Gastroesophageal sphincter (tissue), 3 donors: ENCODE measurements around the gene SMPDL3A.

Source experiments
- EP300 ChIP-seq: sonication (generic); formaldehyde crosslinking; IDR thresholded peaks from one replicate; pipeline ENCODE4 v1.6.1; 2017; ENCODE audit warnings: antibody characterized with exemption, mild to moderate bottlenecking
- POLR2A ChIP-seq, 2 donors: fragments of 450-650 bp; IDR thresholded peaks; one replicate each; pipeline ENCODE4 v1.6.1; 2017; ENCODE audit warnings: antibody characterized with exemption in 2 of 2, mild to moderate bottlenecking in 2 of 2, moderate library complexity in 1 of 2
- TF ChIP-seq, protein P1 (sequence below), 4 experiments: fragments of 200-600 bp in 2 of 4; fragments of 450-650 bp in 2 of 4; sonication (generic) in 1 of 4; IDR thresholded peaks; one replicate each; pipeline ENCODE4 v1.5.1; 2017 to 2019; ENCODE audit warnings: antibody characterized with exemption in 4 of 4, mild to moderate bottlenecking in 2 of 4, moderate library complexity in 2 of 4

DNA sequence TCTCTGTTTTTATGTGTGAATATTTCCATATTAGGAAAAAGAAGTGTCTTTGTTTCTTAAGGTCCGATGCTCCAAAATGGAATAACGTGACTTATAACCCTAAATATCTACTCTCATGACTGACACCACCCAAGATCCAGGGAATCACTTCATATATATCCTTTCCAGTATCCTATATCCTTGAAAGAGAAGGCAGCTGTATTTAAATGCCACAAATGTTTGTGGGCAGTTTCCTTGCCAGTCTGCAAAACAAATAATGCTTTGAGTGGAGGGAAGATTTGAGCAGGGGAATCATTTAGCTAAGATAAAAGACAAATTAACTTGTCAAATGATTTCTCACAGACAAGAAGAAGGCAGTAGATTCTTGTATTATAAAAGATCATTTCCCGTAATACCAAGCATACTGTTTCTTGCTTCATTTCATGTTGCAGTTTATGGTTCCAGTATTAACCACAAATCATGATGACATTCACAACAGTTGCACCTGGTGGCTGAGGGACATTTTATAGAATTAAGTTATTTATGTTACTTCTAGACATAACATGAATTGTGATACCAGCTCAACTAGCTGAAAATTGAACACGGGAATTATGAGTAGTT is 39.5 kb upstream of the SMPDL3A start:
- TF ChIP-seq EP300 (no peak), POLR2A (IDR thresholded peaks at IDR 0.05) (no peak)
- TF ChIP-seq, protein P1, sequence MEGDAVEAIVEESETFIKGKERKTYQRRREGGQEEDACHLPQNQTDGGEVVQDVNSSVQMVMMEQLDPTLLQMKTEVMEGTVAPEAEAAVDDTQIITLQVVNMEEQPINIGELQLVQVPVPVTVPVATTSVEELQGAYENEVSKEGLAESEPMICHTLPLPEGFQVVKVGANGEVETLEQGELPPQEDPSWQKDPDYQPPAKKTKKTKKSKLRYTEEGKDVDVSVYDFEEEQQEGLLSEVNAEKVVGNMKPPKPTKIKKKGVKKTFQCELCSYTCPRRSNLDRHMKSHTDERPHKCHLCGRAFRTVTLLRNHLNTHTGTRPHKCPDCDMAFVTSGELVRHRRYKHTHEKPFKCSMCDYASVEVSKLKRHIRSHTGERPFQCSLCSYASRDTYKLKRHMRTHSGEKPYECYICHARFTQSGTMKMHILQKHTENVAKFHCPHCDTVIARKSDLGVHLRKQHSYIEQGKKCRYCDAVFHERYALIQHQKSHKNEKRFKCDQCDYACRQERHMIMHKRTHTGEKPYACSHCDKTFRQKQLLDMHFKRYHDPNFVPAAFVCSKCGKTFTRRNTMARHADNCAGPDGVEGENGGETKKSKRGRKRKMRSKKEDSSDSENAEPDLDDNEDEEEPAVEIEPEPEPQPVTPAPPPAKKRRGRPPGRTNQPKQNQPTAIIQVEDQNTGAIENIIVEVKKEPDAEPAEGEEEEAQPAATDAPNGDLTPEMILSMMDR (IDR thresholded peaks at IDR 0.05): no peak
